Bronchial epithelial cell (primary cell): ENCODE results near the gene EIF4G3. TPM values are rescaled to one million over a fixed set of nuclear protein-coding genes. Genes with fewer than 3 reads are reported as not detected.
A peak's percentile ranks its signal among the peaks of the same experiment; 100 is the strongest.

ENCODE experiments used
- DNase-seq: peaks from one replicate; pipeline ENCODE4 v3.0.0-alpha.2; 2010; ENCODE audit warnings: low read depth
- FAIRE-seq: peaks from 2 replicates; lab custom pipeline; 2011; peaks lifted over from hg19 to GRCh38; lab: Jason Lieb, UNC
- H3K27me3 ChIP-seq: 2 replicates; pipeline ENCODE4 v1.5.1; 2011; ENCODE audit warnings: low read length; ENCODE audit not compliant: control insufficient read depth, insufficient read depth
- H3K36me3 ChIP-seq: 2 replicates; pipeline ENCODE4 v1.5.1; 2011; ENCODE audit warnings: low read length; ENCODE audit not compliant: control insufficient read depth, insufficient read depth
- H3K4me3 ChIP-seq: 2 replicates; pipeline ENCODE4 v1.5.1; 2011; ENCODE audit warnings: mild to moderate bottlenecking, low read depth, low read length, control low read depth
- CTCF ChIP-seq: IDR thresholded peaks from 2 replicates; pipeline ENCODE4 v1.5.1; 2011; ENCODE audit warnings: mild to moderate bottlenecking, moderate library complexity, low read length, control low read depth, inconsistent platforms; ENCODE audit not compliant: insufficient read depth, severe bottlenecking
- total RNA-seq: library from RNA; depleted of rRNA; stranded (reverse); fragments of >200 nt; gene quantifications from 2 replicates; pipeline ENCODE4 v1.2.1, GENCODE V29; 2014

Gene EIF4G3
- total RNA-seq, 1 donor from 2014 or later = 20.5 TPM

- no peak for TF ChIP-seq CTCF
- DNase-seq = no peak
- Histone ChIP-seq H3K36me3 (peaks cover 2% of the 10 kb centered on the region), H3K27me3 (no peaks in the 10 kb centered on the region), H3K4me3 (no peak overlapping the region)
- FAIRE-seq = no peak
Observed at GRCh38 chr1:20887246-20887645, 289.5 kb downstream of the EIF4G3 start.

DNA sequence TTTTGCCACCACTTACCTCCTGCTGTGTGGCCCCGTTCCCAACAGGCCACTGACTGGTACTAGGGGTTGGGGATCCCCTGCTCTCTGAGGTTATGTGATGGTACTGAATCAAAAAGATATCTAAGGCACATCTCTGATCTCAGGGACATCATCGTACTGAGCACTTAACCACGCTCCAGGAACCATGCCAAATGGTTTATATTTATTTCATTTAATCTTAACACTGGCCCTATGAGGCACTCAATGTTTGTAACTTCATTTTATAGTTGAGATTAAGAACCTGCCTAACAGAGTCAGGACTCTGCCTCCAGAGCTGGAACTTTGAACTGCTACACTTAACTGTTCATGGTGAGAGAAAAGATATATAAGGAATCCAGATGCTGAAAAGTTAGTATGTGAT, 291.6 kb downstream of the EIF4G3 start:
- no peak for DNase-seq

DNA sequence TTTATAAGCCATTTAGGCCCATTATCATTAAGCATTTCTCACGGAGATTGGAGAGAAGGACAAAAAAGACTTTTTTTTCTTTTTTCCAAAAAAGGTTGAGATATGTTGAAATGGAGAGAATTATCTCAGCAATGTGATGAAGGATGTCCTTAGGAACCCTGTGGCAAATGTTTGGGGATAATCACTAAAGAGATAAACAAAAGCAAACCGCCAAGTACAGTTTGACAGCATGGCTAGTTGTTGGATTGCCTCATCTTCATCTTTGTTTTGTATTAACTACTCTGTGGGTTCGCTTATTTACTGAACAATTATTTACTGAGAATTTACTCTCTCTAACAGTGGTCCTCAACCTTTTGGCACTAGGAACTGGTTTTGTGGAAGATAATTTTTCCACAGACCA, 292.2 kb downstream of the EIF4G3 start:
- DNase-seq = no peak
- Histone ChIP-seq H3K27me3 (no peaks in the 10 kb centered on the region), H3K4me3 (no peak overlapping the region), H3K36me3 (no peaks in the 10 kb centered on the region)
- TF ChIP-seq CTCF = no peak
- no peak for FAIRE-seq

More for the DNA sequence above, 291.6 kb downstream of the EIF4G3 start:
- no peaks in the 10 kb centered on the region for H3K27me3 ChIP-seq
- no peak overlapping the region for H3K4me3 ChIP-seq
- FAIRE-seq = no peak
- H3K36me3 ChIP-seq = no peaks in the 10 kb centered on the region
- no peak for TF ChIP-seq CTCF

DNA sequence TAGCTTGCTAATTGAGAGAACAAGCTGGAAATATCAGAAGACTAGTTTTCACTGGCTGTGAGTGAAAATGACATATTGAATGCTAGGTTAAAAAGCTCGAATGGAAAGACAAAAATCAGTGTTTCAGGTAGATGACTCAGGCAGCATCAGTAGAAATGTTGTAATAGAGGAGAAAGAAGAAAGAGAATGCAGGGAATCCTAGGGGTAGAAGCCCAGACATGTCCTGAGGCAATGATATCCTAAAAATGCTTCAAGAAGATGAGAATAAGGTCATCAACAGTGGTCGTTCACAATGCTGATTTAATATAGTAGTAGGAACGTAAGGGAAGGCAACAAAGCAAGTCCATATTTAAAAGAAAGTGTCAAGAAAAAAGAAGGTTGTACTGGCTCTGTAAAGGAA, 292.9 kb downstream of the EIF4G3 start:
- peak; percentile 85 for DNase-seq
- Histone ChIP-seq H3K4me3 (no peak overlapping the region), H3K36me3 (peaks cover 3% of the 10 kb centered on the region), H3K27me3 (no peaks in the 10 kb centered on the region)
- no peak for FAIRE-seq
- no peak for TF ChIP-seq CTCF

DNA sequence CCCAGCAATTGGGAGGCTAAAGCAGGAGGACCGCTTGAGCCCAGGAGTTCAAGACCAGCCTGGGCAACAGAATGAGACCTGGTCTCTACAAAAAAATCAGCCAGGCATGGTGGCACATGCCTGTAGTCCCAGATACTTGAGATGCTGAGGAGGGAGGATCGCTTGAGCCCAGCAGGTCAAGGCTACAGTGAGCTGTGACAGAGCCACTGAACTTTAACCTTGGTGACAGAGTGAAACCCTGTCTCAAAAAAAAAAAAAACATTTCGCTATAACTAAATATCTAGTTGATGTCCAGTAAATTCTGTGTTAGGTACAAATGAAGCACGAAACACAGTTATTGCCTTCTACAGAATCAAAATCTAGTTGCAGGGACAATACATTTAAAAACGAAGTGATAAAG, 293.9 kb downstream of the EIF4G3 start:
- no peak for FAIRE-seq
- DNase-seq = no peak
- H3K4me3 ChIP-seq = no peak overlapping the region
- H3K36me3 ChIP-seq = peaks cover 6% of the 10 kb centered on the region
- no peaks in the 10 kb centered on the region for H3K27me3 ChIP-seq
- no peak for TF ChIP-seq CTCF

GRCh38 chr1:20878799-20879198, 297.9 kb downstream of the EIF4G3 start:
- H3K4me3 ChIP-seq = no peak overlapping the region

More at GRCh38 chr1:20878799-20879198, 297.9 kb downstream of the EIF4G3 start:
- TF ChIP-seq CTCF = no peak
- FAIRE-seq = no peak
- no peak for DNase-seq
- H3K36me3 ChIP-seq = peaks cover 6% of the 10 kb centered on the region
- H3K27me3 ChIP-seq = no peaks in the 10 kb centered on the region
